Hematopoietic multipotent progenitor cell treated with erythropoietin and hydrocortisone succinate and interleukin-3 and kit ligand, for 6 days (in vitro differentiated cells): ENCODE results near the gene CLMN.
"Not testable (repeated sequence)": the region's sequence is repeated elsewhere in the genome, so short reads cannot be mapped to it uniquely, and the experiment has no call there.

Source experiments
- DNase-seq: peaks from one replicate; pipeline ENCODE4 v3.0.0-alpha.2; 2015

CLMN gene

DNA sequence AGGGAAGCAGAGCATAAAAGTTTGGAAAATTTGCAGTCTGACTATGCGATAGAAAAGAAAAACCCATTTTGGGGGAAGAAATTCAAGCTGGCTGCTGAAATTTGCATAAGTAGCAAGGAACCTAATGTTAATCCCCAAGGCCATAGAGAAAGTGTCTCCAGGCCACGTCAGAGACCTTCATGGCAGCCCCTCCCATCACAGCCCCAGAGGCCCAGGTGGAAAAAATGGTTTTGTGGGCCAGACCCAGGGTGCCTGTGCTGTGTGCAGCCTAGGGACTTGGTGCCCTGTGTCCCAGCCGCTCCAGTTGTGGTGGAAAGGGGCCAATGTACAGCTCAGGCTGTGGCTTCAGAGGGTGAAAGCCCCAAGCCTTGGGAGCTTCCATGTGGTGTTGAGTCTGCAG, 35.9 kb downstream of the CLMN start:
- DNase-seq, result not testable (repeated sequence)

DNA sequence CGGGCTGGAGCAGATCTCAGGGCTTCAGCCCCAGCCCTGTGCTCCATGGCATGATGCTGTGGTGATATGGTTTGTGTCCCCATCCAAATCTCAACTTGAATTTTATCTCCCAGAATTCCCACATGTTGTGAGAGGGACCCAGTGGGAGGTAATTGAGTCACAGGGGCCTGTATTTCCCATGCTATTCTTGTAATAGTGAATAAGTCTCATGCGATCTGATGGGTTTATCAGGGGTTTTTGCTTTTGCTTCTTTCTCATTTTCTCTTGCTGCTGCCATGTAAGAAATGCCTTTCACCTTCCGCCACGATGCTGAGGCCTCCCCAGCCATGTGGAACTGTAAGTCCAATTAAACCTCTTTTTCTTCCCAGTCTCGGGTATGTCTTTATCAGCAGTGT, 36.7 kb downstream of the CLMN start:
- not testable (repeated sequence) for DNase-seq

DNA sequence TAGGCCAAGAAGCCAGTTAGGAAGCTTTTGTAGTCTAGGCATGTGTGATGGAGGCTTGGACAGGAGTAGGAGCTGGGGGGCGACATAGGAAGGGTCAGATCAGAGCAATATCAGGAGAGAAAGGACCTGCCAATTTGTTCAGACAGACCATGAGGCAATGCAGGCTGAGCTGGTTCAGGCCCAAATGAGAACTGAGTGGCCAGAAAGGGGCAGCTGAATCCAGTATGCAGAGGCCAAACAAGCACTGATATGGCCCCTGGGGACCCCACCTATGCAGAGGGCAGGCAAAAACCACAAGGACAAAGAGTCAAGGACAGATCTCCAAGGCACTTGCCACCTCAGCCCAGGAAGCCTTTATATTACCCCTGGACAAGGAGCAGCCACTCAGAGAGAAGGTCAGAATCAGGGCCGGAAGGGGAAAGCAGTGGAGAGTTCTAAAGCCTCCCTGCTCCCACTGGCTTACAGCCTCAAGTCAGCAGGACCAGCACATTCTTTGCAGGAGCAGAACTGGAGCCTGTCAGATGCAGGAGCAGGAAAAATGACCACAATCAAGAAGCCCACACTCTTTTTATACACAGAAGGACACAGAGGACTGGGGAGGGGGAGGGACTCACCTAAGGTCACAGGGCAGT, 37.2 kb downstream of the CLMN start:
- DNase-seq, result no peak

DNA sequence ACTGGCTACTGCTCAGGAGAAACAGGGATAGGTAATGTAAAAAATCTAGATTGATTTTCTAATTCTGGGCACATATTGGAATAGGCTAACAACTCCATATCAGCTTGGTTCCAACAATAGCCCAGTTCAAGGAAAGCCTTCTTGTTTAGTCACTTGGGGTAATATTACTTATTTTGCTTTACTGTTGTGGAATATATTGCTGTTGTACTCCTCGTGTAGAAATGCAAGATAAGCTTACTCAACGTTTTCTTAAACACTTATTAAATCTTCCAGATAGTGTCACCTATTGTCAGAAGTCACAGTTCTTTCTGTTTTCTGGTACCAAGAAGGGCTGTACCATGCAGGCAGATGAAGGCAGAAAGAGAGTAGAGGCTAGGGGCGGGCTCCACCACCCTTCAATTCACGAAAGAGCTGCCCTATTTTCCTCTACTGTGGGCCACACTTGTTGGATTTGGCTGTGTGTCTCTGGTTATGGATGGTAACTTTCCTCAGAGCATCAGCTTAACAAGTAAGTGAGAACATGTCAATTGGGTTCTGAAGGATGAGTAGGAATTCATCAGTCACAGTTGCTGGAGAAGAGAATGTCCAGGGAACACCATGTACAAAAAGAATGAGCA, 38.0 kb downstream of the CLMN start:
- no peak for DNase-seq

DNA sequence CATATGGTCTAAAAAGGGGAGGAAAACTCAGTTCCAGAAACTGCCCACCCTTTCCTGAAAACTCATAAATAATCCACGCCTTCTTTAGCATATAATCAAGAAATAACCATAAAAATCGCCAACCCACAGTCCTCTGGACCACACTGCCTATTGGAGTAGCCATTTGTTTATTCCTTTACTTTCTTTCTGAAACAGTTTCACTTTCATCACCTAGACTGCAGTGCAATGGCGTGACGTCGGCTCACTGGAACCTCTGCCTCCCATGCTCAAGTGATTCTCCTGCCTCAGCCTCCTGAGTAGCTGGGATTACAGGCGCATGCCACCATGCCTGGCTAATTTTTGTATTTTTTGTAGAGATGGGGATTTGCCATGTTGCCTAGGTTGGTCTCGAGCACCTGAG, 44.2 kb downstream of the CLMN start:
- DNase-seq, result no peak

DNA sequence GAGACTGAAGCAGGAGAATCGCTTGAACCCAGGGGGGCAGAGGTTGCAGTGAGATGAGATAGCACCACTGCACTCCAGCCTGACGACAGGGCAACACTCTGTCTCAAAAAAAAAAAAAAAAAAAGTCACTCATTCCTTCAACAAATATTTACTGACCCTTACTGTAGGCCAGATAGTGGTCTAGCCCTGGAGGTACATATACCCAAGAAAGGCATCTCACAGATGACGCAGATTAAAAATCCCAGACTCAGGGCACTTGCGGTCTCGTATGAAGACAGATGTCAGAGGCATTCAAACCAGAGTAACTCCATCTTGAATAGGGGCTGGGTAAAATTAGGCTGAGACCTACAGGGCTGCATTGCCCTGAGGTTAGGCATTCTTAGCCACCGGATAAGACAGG, 44.8 kb downstream of the CLMN start:
- DNase-seq, result no peak

DNA sequence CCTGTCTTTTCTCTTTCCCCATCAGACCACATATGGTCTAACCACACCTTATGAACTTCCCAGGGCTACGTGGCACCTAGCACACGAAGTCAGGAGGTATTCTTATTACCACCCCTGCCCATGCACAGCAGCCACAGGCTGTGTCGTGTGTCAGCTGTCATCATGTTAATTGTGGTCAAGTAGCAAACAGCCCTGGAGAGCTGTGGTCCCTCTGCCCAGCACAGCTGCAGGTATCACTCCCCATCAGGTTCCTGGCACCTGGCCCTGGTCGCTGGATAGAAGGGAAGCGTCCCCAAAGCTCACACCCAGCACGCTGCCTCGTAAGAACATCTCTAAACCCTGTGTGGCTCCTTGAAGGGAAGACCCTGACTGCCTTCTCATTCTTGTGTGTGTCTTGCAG, 45.4 kb downstream of the CLMN start:
- no peak for DNase-seq

DNA sequence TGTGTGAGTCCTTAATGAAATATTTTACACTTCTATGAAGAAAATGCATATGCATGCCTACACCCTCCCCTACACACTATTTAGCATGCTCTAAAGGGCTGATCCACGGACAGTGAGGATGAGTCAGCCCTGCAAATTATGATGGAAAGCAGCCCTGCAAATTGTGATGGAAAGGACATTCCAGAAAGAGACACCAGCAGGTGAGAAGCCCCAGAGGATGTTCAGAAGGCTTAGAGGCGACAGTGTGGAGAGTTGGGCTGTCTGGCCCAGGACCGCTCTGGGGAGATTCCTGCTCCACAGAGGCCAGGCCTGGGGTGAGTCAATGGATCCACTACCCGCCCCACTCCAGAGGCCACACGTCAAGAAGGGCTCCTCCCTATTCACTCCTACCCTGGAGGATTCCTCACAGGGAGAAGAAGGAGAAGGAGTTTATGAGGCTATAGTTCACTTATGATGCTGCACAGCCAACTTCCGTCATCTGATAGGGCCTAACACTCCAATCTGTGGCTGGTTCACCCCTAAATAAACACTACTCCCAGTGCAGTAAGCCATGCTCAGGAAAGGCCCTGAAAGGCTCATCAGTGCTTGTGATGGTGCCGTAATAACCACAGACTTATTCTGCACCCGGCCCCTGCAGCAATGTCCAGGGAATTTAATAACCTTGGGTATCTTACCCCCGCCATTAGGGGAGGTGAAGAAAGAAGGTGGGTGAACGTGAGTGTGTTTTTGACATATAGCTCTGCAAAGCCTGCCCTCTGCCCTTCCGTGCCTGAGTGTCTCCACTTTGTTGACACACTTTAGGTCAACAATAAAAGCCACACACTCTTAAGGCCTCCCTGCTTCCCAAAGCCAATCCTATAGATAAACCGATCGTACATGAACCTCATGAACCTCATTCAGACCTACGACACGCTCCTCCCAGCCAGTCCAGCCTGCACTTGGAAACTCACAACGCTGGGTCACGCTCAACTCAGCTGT, 46.4 kb downstream of the CLMN start:
- DNase-seq, result no peak

DNA sequence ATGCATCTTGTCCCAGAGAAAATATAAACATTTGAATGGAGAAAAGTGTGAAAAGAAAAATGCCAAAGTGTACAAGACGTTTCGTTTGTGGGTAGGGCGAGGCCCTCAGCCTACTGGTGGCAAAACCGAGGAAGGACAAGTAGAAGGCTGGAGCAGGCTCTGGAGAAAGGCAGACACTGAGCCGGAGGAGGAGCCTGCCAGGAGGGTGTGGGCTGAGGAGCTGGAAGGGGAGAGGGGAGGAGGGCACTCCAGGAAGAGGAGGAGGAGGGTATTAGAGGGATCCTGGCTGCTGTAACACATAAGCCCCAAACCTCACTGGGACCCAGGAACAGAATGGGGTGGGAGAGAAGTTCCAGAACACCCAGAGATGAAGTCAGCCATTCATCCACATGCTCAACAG, 47.7 kb downstream of the CLMN start:
- no peak for DNase-seq

DNA sequence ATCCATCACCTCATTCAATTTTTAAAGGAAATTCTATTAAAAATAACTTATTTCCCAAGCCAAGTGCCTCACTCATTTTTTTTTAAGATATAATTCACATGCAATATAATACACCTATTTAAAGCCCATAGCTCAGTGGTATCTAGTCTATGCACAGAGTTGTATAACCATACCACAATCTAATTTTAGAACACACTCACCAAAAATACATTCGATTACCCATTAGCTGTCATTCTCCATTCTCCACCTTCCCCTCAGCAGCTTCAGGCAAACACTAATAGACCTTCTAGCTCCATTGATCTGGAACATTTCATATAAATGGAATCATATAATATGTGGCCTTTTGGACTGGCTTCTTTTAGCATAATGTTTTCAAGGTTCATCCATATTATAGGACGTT, 49.5 kb downstream of the CLMN start:
- DNase-seq, result no peak

DNA sequence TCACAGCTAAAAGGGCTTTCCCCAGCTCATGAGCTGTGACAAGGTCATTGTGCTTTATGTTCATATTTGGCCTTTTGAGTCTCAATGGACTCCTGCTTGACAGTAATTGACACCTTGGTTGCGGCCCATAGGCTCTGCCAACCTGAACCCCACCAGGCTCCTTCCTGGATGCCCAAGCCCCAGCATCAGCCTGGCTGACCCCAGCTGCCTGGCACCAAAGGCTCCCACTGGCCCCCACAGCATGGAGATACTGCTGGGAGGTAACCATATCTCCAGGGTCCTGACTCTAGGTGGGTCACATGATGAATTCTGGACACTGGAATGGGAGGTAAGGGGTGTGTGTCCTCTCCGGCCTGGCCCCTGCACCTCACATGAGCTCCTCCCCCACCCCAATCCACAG, 50.2 kb downstream of the CLMN start:
- DNase-seq, result no peak

DNA sequence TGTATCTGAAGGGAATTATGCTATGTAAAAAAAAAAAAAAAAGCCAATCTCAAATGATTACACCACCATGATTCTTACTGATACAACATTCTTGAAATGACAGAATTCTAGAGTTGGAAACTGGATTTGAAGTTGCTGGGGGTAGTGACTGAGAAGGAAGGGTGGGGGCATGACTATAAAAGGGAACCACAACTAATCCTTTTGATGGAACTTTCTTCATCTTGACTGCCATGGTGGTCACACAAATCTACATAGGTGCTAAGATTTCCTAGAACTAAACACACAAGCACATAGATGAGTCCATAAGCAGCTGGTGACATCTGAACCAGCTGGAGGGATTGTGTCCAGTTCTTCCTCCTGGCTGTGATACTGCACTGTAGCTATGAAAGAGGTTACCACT, 51.4 kb downstream of the CLMN start:
- no peak for DNase-seq

DNA sequence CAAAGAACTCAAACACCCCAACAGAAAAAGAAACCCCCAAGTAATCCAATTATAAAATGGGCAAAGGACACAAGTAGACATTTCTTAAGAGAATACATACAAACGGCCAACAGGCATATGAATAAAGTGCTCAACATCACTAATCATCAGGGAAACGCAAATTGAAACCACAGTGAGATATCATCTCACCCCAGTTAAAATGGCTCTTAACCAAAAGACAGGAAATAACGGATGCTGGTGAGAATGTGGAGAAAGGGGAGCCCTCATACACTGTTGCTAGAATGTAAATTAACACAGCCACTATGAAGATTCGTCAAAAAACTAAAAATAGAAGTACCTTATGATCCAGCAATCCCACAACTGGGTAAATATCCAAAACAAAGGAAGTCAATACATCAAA, 52.4 kb downstream of the CLMN start:
- peak; percentile 42 for DNase-seq

DNA sequence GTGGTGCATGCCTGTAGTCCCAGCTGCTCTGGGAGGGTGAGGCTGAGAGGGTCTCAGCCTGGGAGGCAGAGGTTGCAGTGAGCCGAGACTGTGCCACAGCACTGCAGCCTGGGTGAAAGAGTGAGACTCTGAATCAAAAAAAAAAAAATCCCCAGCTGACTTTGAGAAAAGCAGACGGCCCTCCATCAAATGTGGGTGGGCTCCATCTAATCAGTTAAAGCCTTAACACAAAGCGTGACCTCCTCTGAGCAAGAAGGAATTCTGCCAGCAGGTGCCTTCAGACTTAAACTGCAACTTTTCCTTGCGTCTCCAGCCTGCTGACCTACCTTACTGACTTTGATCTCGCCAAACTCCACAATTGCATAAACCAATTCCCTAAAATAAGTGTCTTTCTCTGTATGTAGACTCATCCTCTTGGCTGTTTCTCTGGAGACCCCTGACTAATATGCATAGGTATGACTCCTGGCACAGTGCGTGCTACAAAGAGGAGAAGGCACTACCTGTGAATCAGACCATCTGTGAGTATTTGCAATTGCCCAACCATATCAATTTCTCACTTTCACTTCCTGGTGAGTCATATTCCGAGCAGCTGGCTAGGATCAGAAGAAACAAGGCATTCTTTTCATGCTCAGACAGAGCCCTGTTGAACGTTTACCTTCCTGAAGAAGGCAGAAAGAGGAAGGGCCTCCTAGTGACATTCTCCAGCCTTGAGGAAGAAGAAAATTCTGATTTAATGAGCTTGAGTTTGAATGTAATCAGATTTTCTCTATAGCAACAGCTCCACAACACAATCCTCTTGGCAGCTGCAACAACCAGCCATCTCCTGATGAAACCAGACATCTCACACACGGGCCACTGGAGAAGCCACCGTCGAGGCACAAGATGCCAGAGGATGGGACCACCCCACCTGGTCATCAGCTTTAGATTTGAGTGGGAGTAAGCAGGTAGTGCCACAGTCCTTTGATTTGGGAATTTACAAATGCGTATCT, 54.3 kb downstream of the CLMN start:
- DNase-seq, result peak; percentile 44

DNA sequence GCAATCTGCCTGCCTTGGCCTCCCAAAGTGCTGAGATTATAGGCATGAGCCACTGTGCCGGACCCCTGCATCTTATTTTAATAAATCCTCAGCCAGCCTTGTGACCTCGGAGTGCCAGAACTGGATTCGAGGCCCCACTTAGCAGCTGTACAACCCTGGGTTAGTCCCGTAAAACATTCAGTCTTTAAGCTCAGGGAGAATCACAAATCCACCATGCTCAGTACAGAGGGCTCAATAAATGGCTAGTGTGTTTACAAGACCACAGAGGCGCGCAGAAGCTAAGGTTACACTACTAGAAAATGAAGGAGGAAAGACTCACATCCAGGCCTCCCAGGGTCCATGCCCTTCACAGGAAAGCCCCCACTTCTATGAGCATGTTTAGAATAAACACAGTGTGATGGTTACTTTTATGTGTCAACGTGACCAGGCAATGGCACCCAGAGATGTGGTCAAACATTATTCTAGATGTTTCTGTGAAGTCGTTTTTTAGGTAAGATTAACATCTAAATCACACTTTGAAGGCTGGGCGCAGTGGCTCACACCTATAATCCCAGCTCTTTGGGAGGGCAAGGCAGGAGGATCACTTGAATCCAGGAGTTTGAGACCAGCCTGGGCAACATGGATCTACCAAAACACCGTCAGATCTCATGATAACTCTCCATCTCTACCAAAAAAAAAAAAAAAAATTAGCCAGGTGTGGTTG, 55.3 kb downstream of the CLMN start:
- no peak for DNase-seq

DNA sequence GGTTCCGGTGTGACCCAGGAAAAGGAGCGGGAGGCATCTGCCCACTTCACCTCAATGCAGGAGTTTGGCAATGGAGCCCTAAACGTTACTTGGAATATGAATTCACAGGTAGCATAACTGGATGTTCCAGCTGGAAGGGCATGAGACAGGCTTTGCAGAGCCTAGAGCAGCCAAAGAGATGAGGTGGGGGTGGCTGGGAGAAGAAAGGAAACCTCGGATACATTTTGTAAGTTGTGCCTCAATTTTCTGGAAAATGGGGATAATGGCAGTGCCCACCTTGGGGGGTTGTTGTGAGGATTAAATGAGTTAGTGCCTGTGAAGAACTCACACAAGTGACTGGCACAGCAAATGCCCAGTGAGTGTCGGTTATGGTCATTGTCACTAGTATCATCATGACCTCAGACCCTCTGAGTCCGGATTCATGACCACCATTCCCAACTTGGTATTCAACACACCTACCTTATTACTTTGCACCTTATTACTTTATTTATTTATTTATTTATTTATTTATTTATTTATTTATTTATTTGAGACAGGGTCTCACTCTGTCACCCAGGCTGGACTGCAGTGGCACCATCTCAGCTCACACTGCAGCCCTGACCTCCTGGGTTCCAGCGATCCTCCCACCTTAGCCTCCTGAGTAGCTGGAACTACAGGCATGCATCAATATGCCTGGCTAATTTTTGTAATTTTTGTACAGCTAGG, 56.0 kb downstream of the CLMN start:
- DNase-seq, result no peak

DNA sequence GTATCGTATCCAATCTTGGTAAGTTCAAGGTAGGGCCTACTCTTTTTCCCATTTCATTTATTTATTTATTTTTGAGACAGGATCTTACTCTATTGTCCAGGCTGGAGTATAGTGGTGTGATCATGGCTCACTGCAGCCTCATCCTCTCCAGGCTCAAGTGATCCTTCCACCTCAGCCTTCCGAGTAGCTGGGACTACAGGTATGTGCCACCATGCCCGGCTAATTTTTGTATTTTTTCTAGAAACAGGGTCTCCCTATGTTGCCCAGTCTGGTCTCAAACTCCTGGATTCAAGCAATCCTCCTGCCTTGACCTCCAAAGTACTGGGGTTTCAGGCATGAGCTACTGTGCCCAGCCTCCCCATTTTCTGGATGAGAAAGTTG, 57.2 kb downstream of the CLMN start:
- DNase-seq, result no peak

DNA sequence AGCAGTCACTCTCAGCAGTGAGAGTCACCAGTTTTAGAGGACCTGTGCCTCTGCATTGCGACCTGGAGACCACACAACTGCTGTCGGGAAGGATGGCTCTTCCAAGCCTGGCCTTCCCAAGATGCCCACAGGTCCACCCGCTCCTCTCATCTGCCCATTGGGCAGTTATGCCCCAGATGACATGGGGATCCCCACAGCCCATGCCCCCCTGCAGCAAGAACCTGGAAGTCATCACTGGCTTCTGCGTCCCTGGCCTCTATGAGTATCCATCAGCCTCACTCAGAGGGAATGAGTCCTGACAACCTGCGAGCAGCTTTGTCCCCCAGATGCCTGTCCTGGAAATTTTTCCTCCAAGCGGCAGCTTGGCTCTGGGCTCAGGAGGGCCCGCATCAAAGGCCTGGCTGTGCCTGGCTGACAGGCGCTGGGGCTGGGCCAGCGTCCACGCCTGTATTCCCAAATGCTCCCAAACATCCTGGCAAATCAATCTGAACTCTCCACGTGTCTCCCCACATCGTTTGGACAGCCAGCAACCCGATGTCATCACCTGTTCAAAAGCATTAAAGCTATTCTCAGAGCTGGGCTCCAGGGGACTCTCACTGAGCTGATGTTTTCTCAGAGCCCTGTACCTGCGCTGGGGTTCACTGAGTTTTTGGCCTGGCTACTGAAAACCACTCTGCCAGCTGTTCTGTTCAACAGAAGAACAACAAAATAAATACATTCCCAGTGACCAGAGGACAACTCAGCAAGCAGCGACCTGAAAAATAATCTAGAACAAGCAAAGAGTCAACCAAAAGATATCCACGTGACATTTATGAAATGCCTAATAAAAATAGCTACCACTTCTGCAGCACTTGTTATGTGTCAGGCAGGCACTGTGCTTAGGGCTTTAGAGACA, 57.8 kb downstream of the CLMN start:
- DNase-seq, result no peak

DNA sequence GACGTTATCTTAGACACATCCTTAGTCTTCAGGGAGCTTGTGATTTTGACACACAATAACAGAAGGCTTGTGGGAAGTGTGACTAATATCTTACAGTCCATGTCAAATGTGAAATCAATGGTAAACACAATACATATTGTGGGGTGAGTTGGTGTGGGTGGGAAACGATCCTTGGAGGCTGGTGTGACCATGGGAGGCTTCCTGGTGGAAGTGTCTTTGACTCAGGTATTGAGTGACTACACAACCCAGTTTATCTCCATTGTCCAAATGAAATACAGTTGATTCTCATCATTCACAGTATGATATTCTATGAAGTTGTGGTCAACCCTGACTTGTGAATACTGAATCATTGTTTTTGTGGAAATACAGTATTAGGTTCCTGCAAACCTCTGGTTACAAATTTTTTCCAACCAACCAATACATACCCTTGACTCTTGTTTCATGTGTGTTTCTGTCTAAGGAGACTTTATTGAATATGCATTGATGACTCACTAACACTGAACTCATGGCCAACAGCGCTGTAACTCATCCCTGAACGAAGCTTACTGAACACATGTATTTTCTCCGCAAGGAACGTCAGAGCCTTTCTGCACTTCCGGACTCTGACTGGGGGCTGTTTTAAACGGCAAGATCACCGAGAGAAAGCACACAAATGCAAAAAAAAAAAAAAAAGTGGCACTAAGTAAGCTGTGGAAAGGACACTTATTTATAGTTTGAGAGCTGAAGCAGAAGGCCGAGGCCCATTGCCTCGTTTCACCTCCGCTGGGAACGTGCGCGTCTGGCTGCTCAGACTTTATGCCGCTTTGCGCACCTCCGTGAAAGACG, 59.0 kb downstream of the CLMN start:
- no peak for DNase-seq
